ENCODE results near the gene MITF.

DNA sequence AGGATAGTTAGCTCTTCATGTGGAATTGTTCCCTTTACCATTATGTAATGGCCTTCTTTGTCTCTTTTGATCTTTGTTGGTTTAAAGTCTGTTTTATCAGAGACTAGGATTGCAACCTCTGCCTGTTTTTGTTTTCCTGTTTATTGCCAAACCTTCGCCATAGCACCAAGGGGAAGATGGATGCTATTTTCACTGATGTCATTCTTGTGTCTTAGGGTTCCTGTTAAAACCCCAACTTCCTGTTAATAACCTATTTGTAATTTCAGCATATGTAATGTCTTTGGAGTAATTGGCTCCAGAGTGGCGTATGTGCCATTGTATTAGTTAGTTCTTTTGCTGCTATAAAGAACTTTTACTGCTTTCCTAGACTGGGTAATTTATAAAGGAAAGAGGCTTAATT, 271.1 kb downstream of the MITF start:
- TF ChIP-seq POLR2A (IDR thresholded peaks at IDR 0.05) = no peak
- TF ChIP-seq, protein P1, sequence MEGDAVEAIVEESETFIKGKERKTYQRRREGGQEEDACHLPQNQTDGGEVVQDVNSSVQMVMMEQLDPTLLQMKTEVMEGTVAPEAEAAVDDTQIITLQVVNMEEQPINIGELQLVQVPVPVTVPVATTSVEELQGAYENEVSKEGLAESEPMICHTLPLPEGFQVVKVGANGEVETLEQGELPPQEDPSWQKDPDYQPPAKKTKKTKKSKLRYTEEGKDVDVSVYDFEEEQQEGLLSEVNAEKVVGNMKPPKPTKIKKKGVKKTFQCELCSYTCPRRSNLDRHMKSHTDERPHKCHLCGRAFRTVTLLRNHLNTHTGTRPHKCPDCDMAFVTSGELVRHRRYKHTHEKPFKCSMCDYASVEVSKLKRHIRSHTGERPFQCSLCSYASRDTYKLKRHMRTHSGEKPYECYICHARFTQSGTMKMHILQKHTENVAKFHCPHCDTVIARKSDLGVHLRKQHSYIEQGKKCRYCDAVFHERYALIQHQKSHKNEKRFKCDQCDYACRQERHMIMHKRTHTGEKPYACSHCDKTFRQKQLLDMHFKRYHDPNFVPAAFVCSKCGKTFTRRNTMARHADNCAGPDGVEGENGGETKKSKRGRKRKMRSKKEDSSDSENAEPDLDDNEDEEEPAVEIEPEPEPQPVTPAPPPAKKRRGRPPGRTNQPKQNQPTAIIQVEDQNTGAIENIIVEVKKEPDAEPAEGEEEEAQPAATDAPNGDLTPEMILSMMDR (IDR thresholded peaks at IDR 0.05 in 4 of 5, conservative IDR thresholded peaks at IDR 0.05 in 1 of 5) = no peak

All from gastrocnemius medialis (tissue), 4 donors.